ENCODE measurements around the gene MUS81. TPM values are rescaled to one million over a fixed set of nuclear protein-coding genes. Genes with fewer than 3 reads are reported as not detected.

The MUS81 gene
- total and polyA plus RNA-seq, 9 of the 15 experiments (the other 6 are each of a cell fraction or from before 2014, with no cell fraction given) = 13.4 to 118 (median 53.7) TPM

GRCh38 chr11:65857500-65857852 is 2.8 kb upstream of the MUS81 start (continued):
- peak; percentile 62; the same call in 1 of the 2 replicates for TF ChIP-seq NR3C1 (CRISPR knock-in tag; IDR thresholded peaks at IDR 0.05)
- no peak for TF ChIP-seq BRF1 (IDR thresholded peaks at IDR 0.05; ENCODE audit: borderline replicate concordance, extremely low read depth, insufficient read length)
- TF ChIP-seq MCM7 (IDR thresholded peaks at IDR 0.05) = no peak
- TF ChIP-seq FOXJ2 (tag; IDR thresholded peaks at IDR 0.05) = peak; percentile 45; the same call in 1 of the 2 replicates
- no peak for TF ChIP-seq ZKSCAN8 (CRISPR knock-in tag; IDR thresholded peaks at IDR 0.05)
- no peak for TF ChIP-seq RBM25 (IDR thresholded peaks at IDR 0.05; ENCODE audit: low read depth, low read length, severe bottlenecking)
- TF ChIP-seq GABPB1 (CRISPR knock-in tag; IDR thresholded peaks at IDR 0.05) = no peak
- no peak for TF ChIP-seq ZNF282 (CRISPR knock-in tag; IDR thresholded peaks at IDR 0.05)
- TF ChIP-seq, protein P1, sequence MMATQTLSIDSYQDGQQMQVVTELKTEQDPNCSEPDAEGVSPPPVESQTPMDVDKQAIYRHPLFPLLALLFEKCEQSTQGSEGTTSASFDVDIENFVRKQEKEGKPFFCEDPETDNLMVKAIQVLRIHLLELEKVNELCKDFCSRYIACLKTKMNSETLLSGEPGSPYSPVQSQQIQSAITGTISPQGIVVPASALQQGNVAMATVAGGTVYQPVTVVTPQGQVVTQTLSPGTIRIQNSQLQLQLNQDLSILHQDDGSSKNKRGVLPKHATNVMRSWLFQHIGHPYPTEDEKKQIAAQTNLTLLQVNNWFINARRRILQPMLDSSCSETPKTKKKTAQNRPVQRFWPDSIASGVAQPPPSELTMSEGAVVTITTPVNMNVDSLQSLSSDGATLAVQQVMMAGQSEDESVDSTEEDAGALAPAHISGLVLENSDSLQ (IDR thresholded peaks at IDR 0.05) = no peak

GRCh38 chr11:65857853-65858680 is 2.2 kb upstream of the MUS81 start, which contains the start of gene CFL1:
CFL1 (minus strand) TSS chr11:65858180; CDS start chr11:65858099, 81 bp downstream.
- no TSS peak for BruUV-seq (replicated peaks)
- H3K27me3 ChIP-seq (ENCODE audit: control insufficient read depth in 2 of 2, insufficient read depth in 2 of 2, low read length in 2 of 2) = no peaks in the 10 kb centered on the region; a peak in 1 of 5 replicates
- peak within 1 kb of the TSS; percentile 95 for H3K4me2 ChIP-seq (ENCODE audit: insufficient read depth, low read length)
- peaks cover 14 to 64% of the 10 kb centered on the region in 2 experiments for H3K4me1 ChIP-seq (replicated peaks in 1 of 2; ENCODE audit: control insufficient read depth in 2 of 2, insufficient read depth in 2 of 2, low read length in 2 of 2)
- peak within 1 kb of the TSS; percentile 95 for H3K4me3 ChIP-seq
- H3K27ac ChIP-seq (ENCODE audit: extremely low read depth, low read depth, low read length) = peak within 1 kb of the TSS; percentile 96
- CTCF ChIA-PET (ENCODE audit: low intra/inter-chr PET ratio) = interaction anchor here (1.1 kb wide), 1 partner anchor 41 kb away, joined by 4 read pairs; no protein-coding TSS in a partner anchor
- H3K36me3 ChIP-seq (ENCODE audit: control insufficient read depth, insufficient read depth, low read length) = peaks cover 57% of the 10 kb centered on the region
- H3K9ac ChIP-seq (ENCODE audit: insufficient read depth in 1 of 2, low read depth in 2 of 2, low read length in 2 of 2) = peak within 1 kb of the TSS; percentile 99 to 100
- peak within 1 kb of the TSS; percentile 73 for H2AFZ ChIP-seq (ENCODE audit: low read depth, low read length)
- H3K9me1 ChIP-seq (ENCODE audit: control insufficient read depth, insufficient read depth, low read length) = peaks cover 11% of the 10 kb centered on the region
- under 1% methylated on average over 43 of the region's 92 CpGs for WGBS (ENCODE audit: insufficient coverage, low coverage, missing lambda C conversion rate)
- H4K20me1 ChIP-seq (replicated peaks; ENCODE audit: control insufficient read depth, insufficient read depth, low read length) = peaks cover 22% of the 10 kb centered on the region
- H3K9me3 ChIP-seq (replicated peaks; ENCODE audit: control insufficient read depth, insufficient read depth, low read depth, low read length) = no peaks in the 10 kb centered on the region
- H3K79me2 ChIP-seq (ENCODE audit: control insufficient read depth, insufficient read depth, low read length) = peaks cover 71% of the 10 kb centered on the region
- intact Hi-C loops (cut with micrococcal nuclease) (loop anchor here (5.0 kb wide), 1 partner anchor 44 kb away; the partner anchor contains the start of gene FOSL1), in situ Hi-C loops (cut with MboI) (no loop called here)
- DNase-seq (ENCODE audit: extremely low read depth in 1 of 4, low spot score in 3 of 4) (peak; percentile 85 to 98 (median 88)), ATAC-seq (peak; percentile 78), FAIRE-seq (peak; percentile 91)
- POLR2A ChIA-PET = interaction anchor here (0.6 to 5.6 kb wide), 33 partner anchors 8 to 790 kb away, joined by 3 to 151 read pairs (median 4); partner anchors contain the start of genes AP5B1, CCDC85B, FIBP and FOSL1
- TF ChIP-seq JUNB (CRISPR knock-in tag; conservative IDR thresholded peaks at IDR 0.05) (no peak), NR2F6 (CRISPR knock-in tag; IDR thresholded peaks at IDR 0.05) (no peak), ZKSCAN1 (IDR thresholded peaks at IDR 0.05; ENCODE audit: low read depth, low read length) (no peak), POLR2G (IDR thresholded peaks at IDR 0.05; ENCODE audit: low read depth, low read length) (peak; percentile 96), GTF2F1 (IDR thresholded peaks at IDR 0.05; ENCODE audit: low read depth, low read length) (peak; percentile 70; the same call in 1 of the 2 replicates)
- TF ChIP-seq, protein P2, sequence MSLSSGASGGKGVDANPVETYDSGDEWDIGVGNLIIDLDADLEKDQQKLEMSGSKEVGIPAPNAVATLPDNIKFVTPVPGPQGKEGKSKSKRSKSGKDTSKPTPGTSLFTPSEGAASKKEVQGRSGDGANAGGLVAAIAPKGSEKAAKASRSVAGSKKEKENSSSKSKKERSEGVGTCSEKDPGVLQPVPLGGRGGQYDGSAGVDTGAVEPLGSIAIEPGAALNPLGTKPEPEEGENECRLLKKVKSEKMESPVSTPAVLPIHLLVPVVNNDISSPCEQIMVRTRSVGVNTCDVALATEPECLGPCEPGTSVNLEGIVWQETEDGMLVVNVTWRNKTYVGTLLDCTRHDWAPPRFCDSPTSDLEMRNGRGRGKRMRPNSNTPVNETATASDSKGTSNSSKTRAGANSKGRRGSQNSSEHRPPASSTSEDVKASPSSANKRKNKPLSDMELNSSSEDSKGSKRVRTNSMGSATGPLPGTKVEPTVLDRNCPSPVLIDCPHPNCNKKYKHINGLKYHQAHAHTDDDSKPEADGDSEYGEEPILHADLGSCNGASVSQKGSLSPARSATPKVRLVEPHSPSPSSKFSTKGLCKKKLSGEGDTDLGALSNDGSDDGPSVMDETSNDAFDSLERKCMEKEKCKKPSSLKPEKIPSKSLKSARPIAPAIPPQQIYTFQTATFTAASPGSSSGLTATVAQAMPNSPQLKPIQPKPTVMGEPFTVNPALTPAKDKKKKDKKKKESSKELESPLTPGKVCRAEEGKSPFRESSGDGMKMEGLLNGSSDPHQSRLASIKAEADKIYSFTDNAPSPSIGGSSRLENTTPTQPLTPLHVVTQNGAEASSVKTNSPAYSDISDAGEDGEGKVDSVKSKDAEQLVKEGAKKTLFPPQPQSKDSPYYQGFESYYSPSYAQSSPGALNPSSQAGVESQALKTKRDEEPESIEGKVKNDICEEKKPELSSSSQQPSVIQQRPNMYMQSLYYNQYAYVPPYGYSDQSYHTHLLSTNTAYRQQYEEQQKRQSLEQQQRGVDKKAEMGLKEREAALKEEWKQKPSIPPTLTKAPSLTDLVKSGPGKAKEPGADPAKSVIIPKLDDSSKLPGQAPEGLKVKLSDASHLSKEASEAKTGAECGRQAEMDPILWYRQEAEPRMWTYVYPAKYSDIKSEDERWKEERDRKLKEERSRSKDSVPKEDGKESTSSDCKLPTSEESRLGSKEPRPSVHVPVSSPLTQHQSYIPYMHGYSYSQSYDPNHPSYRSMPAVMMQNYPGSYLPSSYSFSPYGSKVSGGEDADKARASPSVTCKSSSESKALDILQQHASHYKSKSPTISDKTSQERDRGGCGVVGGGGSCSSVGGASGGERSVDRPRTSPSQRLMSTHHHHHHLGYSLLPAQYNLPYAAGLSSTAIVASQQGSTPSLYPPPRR (CRISPR knock-in tag; IDR thresholded peaks at IDR 0.05; ENCODE audit: borderline replicate concordance) = 0 out of 2 replicates have a peak, but pooled peaks have one; percentile 54
